Esophagus squamous epithelium (tissue), 4 donors: ENCODE data around the gene ZDHHC8.

Source experiments
- POLR2A ChIP-seq, 4 donors: fragments of 450-650 bp; IDR thresholded peaks; one replicate each; pipeline ENCODE4 v1.6.1; 2017; ENCODE audit warnings: antibody characterized with exemption in 4 of 4, mild to moderate bottlenecking in 4 of 4, moderate library complexity in 3 of 4
- TF ChIP-seq, protein P1 (sequence below), 6 experiments: fragments of 450-650 bp in 4 of 6; fragments of 200-600 bp in 2 of 6; sonication (generic) in 2 of 6; IDR thresholded peaks; one replicate each; pipeline ENCODE4 v1.5.1; 2016 to 2019; ENCODE audit warnings: antibody characterized with exemption in 6 of 6, mild to moderate bottlenecking in 4 of 6, moderate library complexity in 4 of 6

GRCh38 chr22:20115691-20116375 lies 15.8 kb upstream of the ZDHHC8 start, which contains the start of gene RANBP1:
- TF ChIP-seq, protein P1, sequence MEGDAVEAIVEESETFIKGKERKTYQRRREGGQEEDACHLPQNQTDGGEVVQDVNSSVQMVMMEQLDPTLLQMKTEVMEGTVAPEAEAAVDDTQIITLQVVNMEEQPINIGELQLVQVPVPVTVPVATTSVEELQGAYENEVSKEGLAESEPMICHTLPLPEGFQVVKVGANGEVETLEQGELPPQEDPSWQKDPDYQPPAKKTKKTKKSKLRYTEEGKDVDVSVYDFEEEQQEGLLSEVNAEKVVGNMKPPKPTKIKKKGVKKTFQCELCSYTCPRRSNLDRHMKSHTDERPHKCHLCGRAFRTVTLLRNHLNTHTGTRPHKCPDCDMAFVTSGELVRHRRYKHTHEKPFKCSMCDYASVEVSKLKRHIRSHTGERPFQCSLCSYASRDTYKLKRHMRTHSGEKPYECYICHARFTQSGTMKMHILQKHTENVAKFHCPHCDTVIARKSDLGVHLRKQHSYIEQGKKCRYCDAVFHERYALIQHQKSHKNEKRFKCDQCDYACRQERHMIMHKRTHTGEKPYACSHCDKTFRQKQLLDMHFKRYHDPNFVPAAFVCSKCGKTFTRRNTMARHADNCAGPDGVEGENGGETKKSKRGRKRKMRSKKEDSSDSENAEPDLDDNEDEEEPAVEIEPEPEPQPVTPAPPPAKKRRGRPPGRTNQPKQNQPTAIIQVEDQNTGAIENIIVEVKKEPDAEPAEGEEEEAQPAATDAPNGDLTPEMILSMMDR (IDR thresholded peaks at IDR 0.05): no peak
- no peak for TF ChIP-seq POLR2A (IDR thresholded peaks at IDR 0.05)
